HTERT RPE-1 (cell line): ENCODE data around the gene EDEM1.

ENCODE experiments used
- in situ Hi-C: fragments of 300-500 bp; cut with MboI; formaldehyde crosslinking; loops from 4 replicates; pipeline ENCODE4 v1.14.3; 2020; ENCODE audit warnings: low sequenced_read_pairs

EDEM1 gene

DNA sequence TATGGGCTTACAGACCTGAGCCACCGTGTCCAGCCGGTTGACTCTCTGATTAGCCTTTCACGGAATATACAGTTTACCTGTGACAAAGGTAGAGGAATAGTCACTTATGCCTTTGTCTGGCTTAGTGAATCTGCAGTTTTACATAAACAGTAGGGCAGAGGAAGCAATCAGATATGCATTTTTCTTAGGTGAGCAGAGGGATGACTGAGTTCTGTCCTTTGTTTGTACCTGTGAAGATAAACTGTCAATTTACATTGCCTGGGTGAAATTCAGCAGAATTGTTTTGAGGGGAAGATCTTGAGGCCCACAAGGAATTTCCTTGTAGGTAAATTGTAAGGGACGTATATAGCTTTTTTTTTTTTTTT, 10.8 kb downstream of the EDEM1 start:
- in situ Hi-C loops: no loop called here

DNA sequence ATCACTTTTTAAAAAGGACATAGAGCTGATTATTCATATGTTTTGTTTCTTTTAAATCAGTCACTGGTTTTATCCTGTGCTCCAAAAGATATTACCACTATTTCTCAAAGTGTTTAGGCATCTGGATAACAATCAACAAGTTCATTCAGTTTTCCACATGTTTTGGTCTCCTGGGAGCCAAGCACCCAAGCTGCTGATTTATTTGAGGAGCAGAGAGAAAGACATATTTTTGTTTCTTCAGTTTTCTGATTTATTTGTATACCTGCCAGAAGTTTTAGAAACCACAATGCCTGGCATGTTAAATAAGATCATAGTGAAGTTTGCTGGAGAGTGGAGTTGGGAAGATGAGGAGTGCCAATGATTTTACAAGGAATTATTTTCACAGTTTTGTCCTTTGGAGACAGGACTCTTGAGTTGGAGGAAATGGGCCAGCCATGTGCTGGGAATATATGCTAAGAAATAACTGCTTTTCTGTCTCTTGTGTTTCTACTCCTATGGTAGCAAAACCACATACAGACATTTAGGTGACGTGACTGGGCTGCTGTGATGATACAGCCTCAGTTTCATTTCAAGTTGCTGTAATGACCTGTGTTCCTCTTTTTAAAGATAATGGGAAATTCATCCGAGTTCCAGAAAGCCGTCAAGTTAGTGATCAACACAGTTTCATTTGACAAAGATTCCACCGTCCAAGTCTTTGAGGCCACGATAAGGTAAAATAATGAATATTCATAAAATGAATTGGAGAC, 11.7 kb downstream of the EDEM1 start:
- in situ Hi-C loops: no loop called here

DNA sequence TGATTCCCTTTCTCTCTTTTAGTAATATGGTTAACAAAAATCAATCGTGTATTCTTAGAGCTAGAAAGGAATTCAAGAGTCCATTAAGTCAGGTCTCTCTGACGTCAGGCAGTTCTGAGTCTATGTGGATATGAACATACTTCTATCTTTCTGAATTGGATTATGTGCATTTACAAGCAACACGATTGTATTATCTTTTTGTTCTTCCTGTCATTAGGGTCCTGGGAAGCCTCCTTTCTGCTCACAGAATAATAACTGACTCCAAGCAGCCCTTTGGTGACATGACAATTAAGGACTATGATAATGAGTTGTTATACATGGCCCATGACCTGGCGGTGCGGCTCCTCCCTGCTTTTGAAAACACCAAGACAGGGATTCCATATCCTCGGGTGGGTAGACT, 14.0 kb downstream of the EDEM1 start:
- in situ Hi-C loops: no loop called here

DNA sequence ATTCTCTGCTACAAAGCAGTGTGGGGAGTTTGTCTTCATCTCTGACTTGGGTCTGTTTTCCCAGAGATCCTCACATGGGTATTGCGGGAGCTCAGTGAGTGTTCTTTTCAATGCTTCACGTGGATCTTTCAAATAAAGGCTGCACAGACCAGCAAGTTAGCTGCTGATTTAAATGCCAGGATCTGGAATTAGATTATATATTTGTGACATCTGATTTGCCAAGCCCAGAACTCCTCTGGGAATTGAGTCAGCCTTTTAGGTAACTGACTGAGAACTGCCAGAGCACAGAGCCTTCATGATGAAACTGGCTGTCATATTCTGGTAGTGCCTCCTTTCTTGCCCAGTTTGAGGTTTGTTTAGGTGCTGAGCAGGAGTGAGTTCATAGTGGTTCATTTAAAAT, 14.7 kb downstream of the EDEM1 start:
- in situ Hi-C loops: no loop called here

- in situ Hi-C loops: no loop called here
Observed at GRCh38 chr3:5205165-5205941, 17.8 kb downstream of the EDEM1 start.

GRCh38 chr3:5210926-5211325, 23.4 kb downstream of the EDEM1 start:
- in situ Hi-C loops: no loop called here

DNA sequence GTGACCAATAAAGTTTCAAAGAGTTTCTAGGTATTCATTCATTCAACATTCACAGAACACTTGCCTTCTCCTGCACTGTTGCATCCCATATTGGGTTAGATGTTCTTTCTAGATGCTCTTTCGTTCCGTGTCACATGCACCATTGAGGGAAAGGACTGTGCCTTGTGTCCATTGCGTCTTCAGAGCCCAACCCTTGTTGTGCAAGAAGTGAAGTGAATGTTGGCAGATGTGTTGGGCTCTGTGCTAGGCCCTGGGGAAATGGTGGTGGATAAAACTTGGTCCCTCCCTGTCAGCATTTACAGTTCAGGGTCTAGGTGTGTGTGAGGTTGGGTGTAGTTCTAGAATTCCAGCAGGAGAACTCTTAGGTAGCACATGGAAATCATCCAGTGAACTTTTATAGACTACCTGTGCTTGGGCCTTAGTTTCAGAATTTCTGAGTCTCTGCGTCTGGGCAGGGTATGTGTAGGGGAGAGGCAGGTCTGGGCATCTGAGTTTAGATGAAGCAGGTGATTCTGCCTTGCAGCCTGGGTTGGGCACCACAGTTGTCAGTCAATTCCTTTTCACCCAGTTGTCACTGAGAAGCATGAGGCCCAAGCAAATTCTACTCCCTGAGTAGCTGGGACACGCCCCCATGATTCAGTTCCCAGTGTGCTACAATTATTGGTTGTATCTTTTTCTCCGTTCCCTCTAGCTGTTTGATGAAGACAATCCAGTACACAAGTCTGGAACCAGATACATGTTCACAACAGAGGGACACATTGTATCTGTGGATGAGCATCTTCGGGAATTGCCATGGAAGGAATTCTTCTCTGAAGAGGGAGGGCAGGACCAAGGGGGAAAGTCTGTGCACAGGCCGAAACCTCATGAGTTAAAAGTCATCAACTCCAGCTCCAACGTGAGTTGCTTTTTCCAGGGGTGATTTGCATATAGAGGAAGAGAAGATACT, 25.4 kb downstream of the EDEM1 start:
- in situ Hi-C loops: no loop called here

DNA sequence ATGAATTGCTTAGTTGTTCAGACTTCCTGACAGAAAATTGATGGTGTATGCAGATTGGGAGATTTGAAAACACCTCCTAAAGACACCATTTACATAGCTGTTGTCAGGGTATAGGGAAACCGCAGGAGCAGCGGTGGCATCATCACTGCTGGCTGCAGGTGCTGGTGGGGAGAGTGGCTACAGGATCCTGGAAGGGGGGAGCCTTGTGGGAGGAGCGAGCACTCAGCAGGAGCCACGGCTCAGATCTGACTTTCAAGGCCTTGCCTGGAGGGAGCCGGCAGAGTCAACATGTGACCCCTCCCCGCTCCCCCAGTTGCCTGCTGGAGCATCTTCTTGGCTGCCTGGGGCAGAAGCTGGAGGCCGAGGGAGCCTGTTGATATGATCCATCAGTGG, 26.1 kb downstream of the EDEM1 start:
- in situ Hi-C loops: no loop called here

- in situ Hi-C loops: no loop called here
Observed at GRCh38 chr3:5214352-5214751, 26.8 kb downstream of the EDEM1 start.

GRCh38 chr3:5217824-5218595, 30.5 kb downstream of the EDEM1 start:
- in situ Hi-C loops: no loop called here

GRCh38 chr3:5218815-5219214, 31.3 kb downstream of the EDEM1 start:
- in situ Hi-C loops: no loop called here

GRCh38 chr3:5219216-5219615, 31.7 kb downstream of the EDEM1 start:
- in situ Hi-C loops: no loop called here

DNA sequence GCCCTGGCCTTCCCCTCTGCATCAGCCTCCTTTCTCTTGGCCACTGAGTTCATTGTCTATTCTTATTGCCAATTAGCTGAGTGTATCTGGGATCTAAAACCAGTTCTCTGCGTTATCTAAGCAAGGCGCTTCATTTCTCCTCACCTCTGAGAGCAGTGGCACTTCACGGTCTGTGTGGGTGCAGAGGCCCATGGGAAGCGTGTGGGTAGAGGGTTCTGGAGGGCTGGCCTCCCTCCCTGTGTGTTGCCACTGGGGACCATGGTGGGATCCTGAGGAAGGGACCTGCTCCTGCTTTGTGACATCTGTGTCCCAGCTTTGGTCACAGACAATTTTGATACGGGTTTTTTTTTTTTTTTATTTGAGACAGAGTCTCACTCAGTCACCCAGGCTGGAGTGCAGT, 32.7 kb downstream of the EDEM1 start:
- in situ Hi-C loops: no loop called here

DNA sequence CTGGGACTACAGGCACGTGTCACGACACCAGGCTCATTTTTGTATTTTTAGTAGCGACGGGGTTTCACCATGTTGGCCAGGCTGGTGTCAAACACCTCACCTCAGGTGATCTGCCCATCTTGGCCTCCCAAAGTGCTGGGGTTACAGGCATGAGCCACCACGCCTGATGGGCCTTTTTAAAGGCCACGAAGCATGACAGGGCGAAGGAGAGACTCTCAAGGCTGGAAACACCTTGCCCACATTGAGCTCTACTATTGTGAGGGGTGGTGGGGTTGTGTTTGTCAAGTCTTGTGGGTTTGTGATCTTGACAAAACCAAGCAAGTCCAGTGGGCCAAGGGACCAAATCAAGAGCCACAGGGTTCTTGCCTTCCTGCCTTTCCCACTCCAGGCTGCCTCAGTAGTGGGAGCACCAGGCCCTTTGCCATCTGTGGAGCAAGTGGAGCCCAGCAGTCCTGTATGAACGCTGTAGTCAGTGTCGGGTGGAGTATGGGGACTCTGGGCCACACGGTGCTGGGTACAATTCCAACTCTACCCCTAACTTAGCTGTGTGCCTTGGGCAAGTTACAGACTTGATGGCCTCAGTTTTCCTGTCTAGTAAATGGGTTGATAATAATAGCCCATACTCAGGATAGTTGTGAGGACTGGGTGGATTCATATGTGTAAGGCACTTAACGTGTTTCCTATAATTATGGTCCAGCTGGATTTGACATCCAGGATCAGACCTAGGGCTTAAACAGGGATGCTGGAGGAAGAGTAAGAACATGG, 33.3 kb downstream of the EDEM1 start:
- in situ Hi-C loops: no loop called here

GRCh38 chr3:5221701-5222100, 34.2 kb downstream of the EDEM1 start:
- in situ Hi-C loops: no loop called here

GRCh38 chr3:5222283-5223005, 34.9 kb downstream of the EDEM1 start:
- in situ Hi-C loops: no loop called here

- in situ Hi-C loops: no loop called here
Observed at GRCh38 chr3:5226783-5227182, 39.3 kb downstream of the EDEM1 start.

- in situ Hi-C loops: no loop called here
Observed at GRCh38 chr3:5227812-5228211, 40.3 kb downstream of the EDEM1 start.

DNA sequence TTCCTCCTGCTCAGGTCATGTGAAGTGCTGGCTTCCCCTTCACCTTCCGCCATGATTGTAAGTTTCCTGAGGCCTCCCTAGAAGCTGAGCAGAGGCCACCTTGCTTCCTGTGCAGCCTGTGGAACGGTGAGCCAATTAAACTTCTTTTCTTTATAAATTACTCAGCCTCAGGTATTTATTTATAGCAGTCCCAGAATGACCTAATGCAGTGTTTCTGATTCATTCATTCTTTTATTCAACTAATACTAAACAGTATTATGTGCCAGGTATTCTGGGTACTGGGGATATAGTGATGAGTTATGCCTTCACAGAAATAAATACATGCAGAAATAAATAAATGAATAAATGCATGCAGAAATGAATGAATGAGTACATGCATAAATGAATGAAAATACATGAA, 41.9 kb downstream of the EDEM1 start:
- in situ Hi-C loops: no loop called here
